Neural cell (in vitro differentiated cells): ENCODE data around the gene KIF1B.

Experiments
- EP300 ChIP-seq: fragments of 450-650 bp; conservative IDR thresholded peaks from 2 replicates; pipeline ENCODE4 v1.6.1; 2014; ENCODE audit warnings: antibody characterized with exemption, mild to moderate bottlenecking, moderate library complexity; ENCODE audit not compliant: poor library complexity, severe bottlenecking
- EZH2 ChIP-seq: fragments of 200-600, 300-800 bp; shearing (Covaris generic), sonication (generic); IDR thresholded peaks from 2 replicates; pipeline ENCODE4 v1.6.1; 2014; ENCODE audit warnings: antibody characterized with exemption, low read length, borderline replicate concordance, mild to moderate bottlenecking; ENCODE audit not compliant: insufficient read depth, poor library complexity, severe bottlenecking
- MXI1 ChIP-seq: fragments of 450-650 bp; conservative IDR thresholded peaks from 2 replicates; pipeline ENCODE4 v1.6.1; 2014; ENCODE audit warnings: antibody characterized with exemption, mild to moderate bottlenecking; ENCODE audit not compliant: poor library complexity, severe bottlenecking
- POLR2AphosphoS5 ChIP-seq: IDR thresholded peaks from 2 replicates; pipeline ENCODE4 v1.6.1; 2012
- RAD21 ChIP-seq: fragments of 450-650 bp; conservative IDR thresholded peaks from 2 replicates; pipeline ENCODE4 v1.6.1; 2014; ENCODE audit warnings: antibody characterized with exemption, mild to moderate bottlenecking, moderate library complexity
- SMC3 ChIP-seq: fragments of 450-650 bp; conservative IDR thresholded peaks from 2 replicates; pipeline ENCODE4 v1.6.1; 2014; ENCODE audit warnings: antibody characterized with exemption, mild to moderate bottlenecking, moderate library complexity; ENCODE audit not compliant: poor library complexity
- TAF1 ChIP-seq: IDR thresholded peaks from 2 replicates; pipeline ENCODE4 v1.6.1; 2012; ENCODE audit warnings: low read depth
- TF ChIP-seq, protein P1 (sequence below): fragments of 450-650 bp; IDR thresholded peaks from 2 replicates; pipeline ENCODE4 v1.5.1; 2014; ENCODE audit warnings: antibody characterized with exemption, mild to moderate bottlenecking, moderate library complexity; ENCODE audit not compliant: poor library complexity, severe bottlenecking
- TF ChIP-seq, protein P2 (sequence below): IDR thresholded peaks from 2 replicates; pipeline ENCODE4 v1.6.1; 2012; ENCODE audit warnings: borderline replicate concordance

DNA sequence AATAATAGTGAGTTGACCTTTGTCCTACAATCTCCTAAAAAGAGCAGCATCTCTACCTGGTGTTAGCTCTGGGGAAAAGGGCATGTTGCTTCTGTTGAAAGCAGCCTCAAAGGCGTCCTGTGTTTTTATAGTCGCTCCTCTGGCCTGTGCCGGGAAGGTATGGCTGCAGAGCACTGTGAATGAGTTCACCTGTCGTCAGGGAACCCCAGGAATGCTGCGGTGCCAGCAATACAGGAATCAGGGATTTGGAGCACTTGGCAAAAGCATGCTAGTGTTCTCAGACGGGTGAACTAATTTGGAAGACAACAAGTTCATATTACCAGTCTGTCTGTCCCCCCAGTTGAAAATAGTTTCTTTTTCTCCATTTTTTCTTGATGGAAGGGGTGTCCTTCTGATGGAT, 128.2 kb downstream of the KIF1B start:
- TF ChIP-seq, protein P1, sequence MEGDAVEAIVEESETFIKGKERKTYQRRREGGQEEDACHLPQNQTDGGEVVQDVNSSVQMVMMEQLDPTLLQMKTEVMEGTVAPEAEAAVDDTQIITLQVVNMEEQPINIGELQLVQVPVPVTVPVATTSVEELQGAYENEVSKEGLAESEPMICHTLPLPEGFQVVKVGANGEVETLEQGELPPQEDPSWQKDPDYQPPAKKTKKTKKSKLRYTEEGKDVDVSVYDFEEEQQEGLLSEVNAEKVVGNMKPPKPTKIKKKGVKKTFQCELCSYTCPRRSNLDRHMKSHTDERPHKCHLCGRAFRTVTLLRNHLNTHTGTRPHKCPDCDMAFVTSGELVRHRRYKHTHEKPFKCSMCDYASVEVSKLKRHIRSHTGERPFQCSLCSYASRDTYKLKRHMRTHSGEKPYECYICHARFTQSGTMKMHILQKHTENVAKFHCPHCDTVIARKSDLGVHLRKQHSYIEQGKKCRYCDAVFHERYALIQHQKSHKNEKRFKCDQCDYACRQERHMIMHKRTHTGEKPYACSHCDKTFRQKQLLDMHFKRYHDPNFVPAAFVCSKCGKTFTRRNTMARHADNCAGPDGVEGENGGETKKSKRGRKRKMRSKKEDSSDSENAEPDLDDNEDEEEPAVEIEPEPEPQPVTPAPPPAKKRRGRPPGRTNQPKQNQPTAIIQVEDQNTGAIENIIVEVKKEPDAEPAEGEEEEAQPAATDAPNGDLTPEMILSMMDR, result no peak
- TF ChIP-seq POLR2AphosphoS5 (no peak), EZH2 (no peak), EP300 (no peak), SMC3 (no peak), MXI1 (no peak), RAD21 (no peak), TAF1 (no peak)
- TF ChIP-seq, protein P2, sequence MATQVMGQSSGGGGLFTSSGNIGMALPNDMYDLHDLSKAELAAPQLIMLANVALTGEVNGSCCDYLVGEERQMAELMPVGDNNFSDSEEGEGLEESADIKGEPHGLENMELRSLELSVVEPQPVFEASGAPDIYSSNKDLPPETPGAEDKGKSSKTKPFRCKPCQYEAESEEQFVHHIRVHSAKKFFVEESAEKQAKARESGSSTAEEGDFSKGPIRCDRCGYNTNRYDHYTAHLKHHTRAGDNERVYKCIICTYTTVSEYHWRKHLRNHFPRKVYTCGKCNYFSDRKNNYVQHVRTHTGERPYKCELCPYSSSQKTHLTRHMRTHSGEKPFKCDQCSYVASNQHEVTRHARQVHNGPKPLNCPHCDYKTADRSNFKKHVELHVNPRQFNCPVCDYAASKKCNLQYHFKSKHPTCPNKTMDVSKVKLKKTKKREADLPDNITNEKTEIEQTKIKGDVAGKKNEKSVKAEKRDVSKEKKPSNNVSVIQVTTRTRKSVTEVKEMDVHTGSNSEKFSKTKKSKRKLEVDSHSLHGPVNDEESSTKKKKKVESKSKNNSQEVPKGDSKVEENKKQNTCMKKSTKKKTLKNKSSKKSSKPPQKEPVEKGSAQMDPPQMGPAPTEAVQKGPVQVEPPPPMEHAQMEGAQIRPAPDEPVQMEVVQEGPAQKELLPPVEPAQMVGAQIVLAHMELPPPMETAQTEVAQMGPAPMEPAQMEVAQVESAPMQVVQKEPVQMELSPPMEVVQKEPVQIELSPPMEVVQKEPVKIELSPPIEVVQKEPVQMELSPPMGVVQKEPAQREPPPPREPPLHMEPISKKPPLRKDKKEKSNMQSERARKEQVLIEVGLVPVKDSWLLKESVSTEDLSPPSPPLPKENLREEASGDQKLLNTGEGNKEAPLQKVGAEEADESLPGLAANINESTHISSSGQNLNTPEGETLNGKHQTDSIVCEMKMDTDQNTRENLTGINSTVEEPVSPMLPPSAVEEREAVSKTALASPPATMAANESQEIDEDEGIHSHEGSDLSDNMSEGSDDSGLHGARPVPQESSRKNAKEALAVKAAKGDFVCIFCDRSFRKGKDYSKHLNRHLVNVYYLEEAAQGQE, result no peak
